ENCODE results near the gene FGF2. TPM values are rescaled to one million over a fixed set of nuclear protein-coding genes. Genes with fewer than 3 reads are reported as not detected.
"Not testable (repeated sequence)": the region's sequence is repeated elsewhere in the genome, so short reads cannot be mapped to it uniquely, and the experiment has no call there.

FGF2 gene
- polyA plus RNA-seq, 3 donors = 7.1 to 9.3 (median 8.8) TPM

DNA sequence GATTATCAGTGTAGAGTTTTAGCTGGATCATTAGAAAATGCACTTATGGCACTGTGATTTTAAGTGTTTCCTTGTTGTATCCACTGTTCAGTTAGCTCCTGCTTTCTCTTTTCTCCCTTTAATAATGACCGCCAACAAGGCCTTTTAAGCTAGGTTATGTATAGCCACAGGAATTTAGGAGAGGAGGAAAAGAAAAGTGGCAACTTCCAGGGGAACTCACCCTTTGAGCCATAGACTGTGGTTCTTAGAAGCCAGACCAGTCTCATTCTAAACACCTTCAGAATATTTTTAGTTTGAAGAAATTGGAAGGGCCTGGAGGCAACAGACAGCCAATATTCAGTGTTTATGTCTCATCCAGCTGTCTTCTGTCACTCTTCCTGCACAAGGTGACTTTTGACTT, 6.1 kb downstream of the FGF2 start:
- DNase-seq (ENCODE audit: extremely low read depth in 1 of 11, low read depth in 9 of 11, low spot score in 4 of 11) = no peak

DNA sequence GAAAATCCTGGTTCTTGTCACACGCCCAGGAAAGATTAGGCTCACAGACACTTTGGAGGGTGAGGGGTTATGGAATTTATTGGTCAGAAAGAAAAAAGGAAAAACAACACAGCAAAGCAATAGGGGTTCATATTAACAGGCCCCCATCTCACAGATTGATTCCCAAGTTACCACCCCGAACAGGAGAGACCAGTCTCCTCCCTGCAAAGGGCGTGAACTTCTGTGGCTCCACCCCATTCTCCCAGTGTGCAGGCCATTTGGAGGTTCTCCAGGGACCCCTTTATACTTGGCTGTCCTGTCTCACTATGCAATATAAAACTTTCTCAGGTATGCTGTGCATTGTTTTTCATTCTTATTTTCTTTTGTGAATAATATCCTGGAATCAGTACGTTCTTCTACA, 7.4 kb downstream of the FGF2 start:
- no peak for DNase-seq (ENCODE audit: extremely low read depth in 1 of 11, low read depth in 9 of 11, low spot score in 4 of 11)

- no peak for DNase-seq (ENCODE audit: extremely low read depth in 1 of 11, low read depth in 9 of 11, low spot score in 4 of 11)
Measured at GRCh38 chr4:122836941-122837340, 10.3 kb downstream of the FGF2 start.

- DNase-seq (ENCODE audit: extremely low read depth in 1 of 11, low read depth in 9 of 11, low spot score in 4 of 11) = no peak
Measured at GRCh38 chr4:122838034-122838433, 11.4 kb downstream of the FGF2 start.

GRCh38 chr4:122842392-122842791, 15.8 kb downstream of the FGF2 start:
- no peak for DNase-seq (ENCODE audit: extremely low read depth in 1 of 11, low read depth in 9 of 11, low spot score in 4 of 11)

DNA sequence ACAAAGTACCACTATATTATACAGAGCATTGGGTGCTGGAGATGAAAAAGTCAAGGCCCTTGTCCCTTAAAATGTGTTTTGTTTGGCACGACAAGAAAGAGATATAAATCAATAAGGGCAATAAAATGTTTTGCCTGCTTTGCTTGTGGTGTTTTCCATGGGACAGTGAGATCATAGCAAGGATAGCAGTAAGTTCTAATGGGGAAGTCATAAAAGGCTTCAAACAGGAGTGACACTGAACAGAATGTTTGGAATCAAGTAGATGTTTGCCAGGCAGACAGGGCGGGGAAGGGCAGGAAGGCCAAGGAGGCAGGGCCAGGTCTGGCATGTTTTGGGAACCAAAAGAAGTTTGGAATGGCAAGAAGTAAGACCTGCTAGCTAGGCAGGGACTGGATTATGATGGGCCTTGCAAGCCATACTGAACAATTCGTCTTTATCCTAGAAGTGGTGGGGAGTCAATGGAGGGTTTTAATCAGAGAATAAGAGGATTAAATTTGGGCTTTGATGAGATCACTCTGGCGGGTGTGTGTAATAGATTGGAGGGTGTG, 16.4 kb downstream of the FGF2 start:
- no peak for DNase-seq (ENCODE audit: extremely low read depth in 1 of 11, low read depth in 9 of 11, low spot score in 4 of 11)

- DNase-seq (ENCODE audit: extremely low read depth in 1 of 11, low read depth in 9 of 11, low spot score in 4 of 11) = not testable (repeated sequence)
Measured at GRCh38 chr4:122844391-122844790, 17.8 kb downstream of the FGF2 start.

GRCh38 chr4:122845066-122845465, 18.4 kb downstream of the FGF2 start:
- no peak for DNase-seq (ENCODE audit: extremely low read depth in 1 of 11, low read depth in 9 of 11, low spot score in 4 of 11)

DNA sequence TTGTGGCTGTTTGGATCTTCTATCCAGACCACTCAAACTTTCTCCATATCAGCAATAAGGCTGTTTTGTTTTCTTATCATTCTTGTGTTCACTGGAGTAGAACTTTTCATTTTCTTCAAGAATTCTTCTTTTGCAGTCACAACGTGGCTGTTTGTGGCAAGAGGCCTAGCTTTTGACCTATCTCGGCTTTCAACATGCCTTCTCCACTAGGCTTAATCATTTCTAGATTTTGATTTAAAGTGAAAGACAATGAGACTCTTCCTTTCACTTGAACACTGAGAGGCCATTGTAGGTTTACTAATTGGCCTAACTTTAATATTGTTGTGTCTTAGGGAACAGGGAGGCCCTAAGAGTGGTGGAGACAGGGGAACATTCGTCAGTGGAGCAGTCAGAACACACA, 19.1 kb downstream of the FGF2 start:
- no peak for DNase-seq (ENCODE audit: extremely low read depth in 1 of 11, low read depth in 9 of 11, low spot score in 4 of 11)

- DNase-seq (ENCODE audit: extremely low read depth in 1 of 11, low read depth in 9 of 11, low spot score in 4 of 11) = no peak
Measured at GRCh38 chr4:122847931-122848330, 21.3 kb downstream of the FGF2 start.

DNA sequence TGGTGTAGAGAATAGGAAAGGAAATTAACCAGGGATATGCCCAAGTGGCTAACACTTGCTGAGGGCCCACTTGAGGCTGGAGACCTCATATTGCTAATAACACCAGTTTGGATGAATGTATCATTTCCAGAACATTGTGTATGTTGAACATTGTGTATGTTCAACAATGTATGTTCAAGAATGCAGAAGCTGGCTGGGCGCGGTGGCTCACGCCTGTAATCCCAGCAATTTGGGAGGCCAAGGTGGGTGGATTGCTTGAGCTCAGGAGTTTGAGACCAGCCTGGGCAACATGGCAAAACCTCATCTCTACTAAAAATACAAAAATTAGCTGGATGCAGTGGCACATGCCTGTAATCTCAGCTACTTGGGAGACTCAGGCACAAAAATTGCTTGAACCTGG, 23.2 kb downstream of the FGF2 start:
- not testable (repeated sequence) for DNase-seq (ENCODE audit: extremely low read depth in 1 of 11, low read depth in 9 of 11, low spot score in 4 of 11)

GRCh38 chr4:122851568-122851967, 24.9 kb downstream of the FGF2 start:
- no peak for DNase-seq (ENCODE audit: extremely low read depth in 1 of 11, low read depth in 9 of 11, low spot score in 4 of 11)

DNA sequence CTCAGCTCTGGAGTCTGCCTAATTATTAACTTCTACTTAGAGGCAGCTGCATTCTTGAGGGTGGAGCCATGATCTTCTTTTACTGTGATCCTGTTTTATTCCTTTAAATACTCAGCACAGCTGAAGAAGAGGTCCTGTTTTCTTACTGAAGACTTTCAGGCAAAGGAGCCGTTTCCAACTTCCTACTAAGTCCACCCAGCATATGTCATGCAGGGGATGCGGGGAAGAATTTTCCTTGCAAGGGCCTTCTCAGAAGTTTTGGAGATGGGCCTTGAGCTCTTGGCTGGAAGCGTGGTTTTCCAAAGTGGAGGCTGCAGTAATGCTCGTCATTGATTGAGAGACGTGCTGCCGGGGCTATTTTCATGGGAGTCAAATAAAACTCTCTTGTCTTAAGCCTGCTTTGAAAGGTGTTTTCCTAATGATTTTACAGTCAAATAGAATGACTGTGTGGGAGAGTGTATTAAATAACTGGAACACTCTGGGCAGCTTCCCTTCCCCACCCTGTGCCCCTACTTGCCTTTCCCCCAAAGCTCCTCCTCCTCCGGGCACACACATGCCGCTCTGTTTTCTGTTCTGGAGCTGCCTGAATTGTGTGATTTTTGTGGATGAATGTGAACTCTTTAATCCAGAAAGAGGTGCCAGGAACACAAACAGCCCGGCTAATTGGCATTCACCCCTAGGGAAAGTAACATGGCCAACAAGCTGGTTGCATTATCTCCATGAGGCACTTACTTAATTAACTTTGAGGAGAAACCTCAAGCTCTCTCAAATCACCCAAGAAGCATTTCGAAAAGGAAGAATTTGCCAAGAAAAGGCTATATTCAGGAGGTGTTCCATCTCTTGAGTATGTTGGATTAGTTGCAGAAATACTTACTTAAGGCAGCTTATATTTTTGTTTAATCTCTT, 28.1 kb downstream of the FGF2 start:
- DNase-seq (ENCODE audit: extremely low read depth in 1 of 11, low read depth in 9 of 11, low spot score in 4 of 11) = peak in 7 of 11 donors; percentile 10 to 34 (median 12)

DNA sequence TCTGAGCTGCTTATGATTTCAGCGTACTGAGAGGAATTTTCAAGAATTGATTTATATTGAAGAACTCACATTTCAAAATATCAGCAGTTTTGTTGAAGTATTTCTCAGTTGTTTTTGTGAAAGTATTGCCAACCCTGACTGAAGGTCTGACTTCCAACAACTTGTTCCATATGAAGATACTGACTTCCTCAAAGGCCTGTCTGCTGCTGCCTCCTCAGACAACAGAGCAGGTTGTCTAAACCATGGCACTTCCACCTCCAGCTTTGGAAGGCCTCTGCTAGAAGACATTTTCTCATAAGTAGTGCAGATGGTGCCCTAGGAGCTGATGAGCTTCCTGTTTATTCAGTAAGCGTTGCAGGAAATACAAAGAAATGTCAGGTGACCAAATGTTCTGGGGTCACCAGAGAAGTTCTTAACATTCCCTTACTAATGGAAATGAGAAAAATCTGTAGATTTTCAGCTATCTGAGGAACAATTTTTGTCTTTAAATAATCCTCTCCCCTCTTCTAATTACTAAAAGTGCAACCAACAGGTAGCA, 28.8 kb downstream of the FGF2 start:
- DNase-seq (ENCODE audit: extremely low read depth in 1 of 11, low read depth in 9 of 11, low spot score in 4 of 11) = no peak

DNA sequence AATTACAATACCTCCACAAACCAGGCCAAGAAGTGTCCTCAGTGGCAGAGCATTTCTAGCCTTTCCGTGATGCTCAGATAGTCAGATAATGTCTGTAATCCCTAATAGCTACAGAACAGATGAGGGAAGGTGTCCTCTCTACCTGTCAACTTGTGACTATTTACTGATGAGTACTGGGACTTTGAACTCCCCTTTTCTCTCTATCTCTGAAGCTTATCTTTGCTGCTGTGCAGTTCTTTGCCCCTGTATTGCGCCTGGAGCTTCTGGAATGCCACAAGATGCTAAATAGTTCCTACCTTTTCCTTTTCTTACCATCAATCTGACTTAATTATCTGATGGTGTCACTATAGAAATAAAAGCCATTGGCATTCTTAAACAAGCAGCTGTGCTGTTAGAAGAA, 30.5 kb downstream of the FGF2 start:
- no peak for DNase-seq (ENCODE audit: extremely low read depth in 1 of 11, low read depth in 9 of 11, low spot score in 4 of 11)

DNA sequence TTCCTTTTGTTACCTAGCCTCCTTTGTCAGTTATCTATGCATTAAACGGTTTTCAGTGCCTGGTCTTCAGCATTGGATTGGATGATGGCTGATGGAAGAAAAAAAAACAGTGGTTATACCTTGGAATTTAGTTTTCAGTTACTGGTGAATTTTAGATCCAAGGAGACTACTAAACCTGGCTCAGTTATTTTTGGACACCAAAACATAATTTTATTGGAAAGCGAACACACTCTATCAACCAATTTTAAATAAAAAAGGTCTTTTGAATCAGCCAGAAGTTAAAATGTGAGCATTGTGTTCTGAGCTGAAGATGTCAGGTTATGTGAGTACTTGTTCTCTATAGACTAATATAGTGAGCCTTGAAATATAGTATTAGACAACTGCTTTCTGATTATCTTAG, 32.1 kb downstream of the FGF2 start:
- DNase-seq (ENCODE audit: extremely low read depth in 1 of 11, low read depth in 9 of 11, low spot score in 4 of 11) = no peak

GRCh38 chr4:122861172-122861943, 34.7 kb downstream of the FGF2 start:
- no peak for DNase-seq (ENCODE audit: extremely low read depth in 1 of 11, low read depth in 9 of 11, low spot score in 4 of 11)

- no peak for DNase-seq (ENCODE audit: extremely low read depth in 1 of 11, low read depth in 9 of 11, low spot score in 4 of 11)
Measured at GRCh38 chr4:122863639-122864038, 37.0 kb downstream of the FGF2 start.

- no peak for DNase-seq (ENCODE audit: extremely low read depth in 1 of 11, low read depth in 9 of 11, low spot score in 4 of 11)
Measured at GRCh38 chr4:122865425-122865824, 38.8 kb downstream of the FGF2 start.

DNA sequence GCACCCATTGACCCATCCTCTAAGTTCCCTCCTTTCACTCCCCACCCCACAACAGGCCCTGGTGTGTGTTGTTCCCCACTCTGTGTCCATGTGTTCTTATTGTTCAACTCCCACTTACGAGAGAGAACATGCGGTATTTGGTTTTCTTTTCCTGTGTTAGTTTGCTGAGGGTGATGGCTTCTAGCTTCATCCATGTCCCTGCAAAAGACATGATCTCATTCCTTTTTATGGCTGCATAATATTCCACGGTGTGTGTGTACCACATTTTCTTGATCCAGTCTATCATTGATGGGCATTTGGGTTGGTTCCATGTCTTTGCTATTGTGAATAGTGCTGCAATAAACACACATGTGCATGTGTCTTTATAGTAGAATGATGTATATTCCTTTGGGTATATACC, 41.6 kb downstream of the FGF2 start:
- not testable (repeated sequence) for DNase-seq (ENCODE audit: extremely low read depth in 1 of 11, low read depth in 9 of 11, low spot score in 4 of 11)
